Omental fat pad (tissue), 4 donors: ENCODE measurements around the gene CDX1. TPM values are rescaled to one million over a fixed set of nuclear protein-coding genes. Genes with fewer than 3 reads are reported as not detected.

Experiments used
- ATAC-seq: fragments of 150-250 bp; one replicate; pipeline ENCODE4 v1.9.1; 2016; ENCODE audit warnings: mild to moderate bottlenecking, moderate library complexity; ENCODE audit not compliant: low FRiP score
- DNase-seq: peaks from one replicate; pipeline ENCODE4 v3.0.0-alpha.2; 2019; ENCODE audit warnings: low spot score
- CTCF ChIP-seq, 3 donors: fragments of 450-650 bp; IDR thresholded peaks; one replicate each; pipeline ENCODE4 v1.5.1; 2016 to 2017; ENCODE audit warnings: antibody characterized with exemption in 3 of 3, mild to moderate bottlenecking in 3 of 3, moderate library complexity in 2 of 3
- total RNA-seq, 4 donors: library from RNA; depleted of rRNA; stranded (reverse); fragments of >200 nt; gene quantifications; one replicate each; pipeline ENCODE4 v1.1.0, GENCODE V29; 2016

Gene CDX1
- total RNA-seq, 4 donors from 2014 or later: not detected

DNA sequence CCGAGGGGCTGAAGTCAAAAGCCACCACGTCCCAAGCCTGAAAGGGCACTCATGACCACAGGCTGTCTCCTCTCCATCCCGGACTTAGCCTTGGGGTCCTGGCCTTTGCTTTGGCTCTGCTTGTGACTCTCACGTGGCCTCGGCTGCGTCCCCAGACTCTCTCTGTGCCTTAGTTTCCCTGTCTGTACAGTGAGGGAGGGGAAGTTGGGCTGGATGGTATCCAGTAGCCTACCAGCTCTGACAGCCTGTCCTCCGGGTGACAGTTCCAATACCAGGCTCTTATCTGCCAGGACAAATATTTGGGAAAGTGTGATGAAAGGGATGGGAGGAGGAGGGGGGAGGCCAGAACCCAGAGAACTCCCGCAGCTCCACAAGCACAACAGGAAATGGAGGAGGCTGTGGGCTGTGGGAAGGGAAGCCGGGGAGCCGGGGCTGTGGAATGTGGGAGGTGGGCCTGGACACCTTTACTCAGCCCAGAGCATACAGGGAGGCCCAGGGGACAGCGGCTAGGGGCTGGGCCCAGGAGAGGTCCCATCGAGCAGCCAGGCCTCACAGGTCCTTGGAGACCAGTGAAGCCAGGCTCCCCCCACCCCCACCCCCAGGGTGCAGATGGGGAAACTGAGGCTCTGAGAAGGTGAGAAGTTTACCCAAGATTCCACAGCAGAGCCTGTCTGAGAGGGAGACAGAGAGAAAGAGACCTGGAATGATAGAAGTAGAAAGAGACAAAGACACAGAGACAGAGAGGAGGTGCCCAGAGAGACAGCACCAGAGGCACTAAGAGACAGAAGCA is 29.2 kb upstream of the CDX1 start:
- ATAC-seq: no peak
- DNase-seq: no peak
- TF ChIP-seq CTCF (IDR thresholded peaks at IDR 0.05): no peak

DNA sequence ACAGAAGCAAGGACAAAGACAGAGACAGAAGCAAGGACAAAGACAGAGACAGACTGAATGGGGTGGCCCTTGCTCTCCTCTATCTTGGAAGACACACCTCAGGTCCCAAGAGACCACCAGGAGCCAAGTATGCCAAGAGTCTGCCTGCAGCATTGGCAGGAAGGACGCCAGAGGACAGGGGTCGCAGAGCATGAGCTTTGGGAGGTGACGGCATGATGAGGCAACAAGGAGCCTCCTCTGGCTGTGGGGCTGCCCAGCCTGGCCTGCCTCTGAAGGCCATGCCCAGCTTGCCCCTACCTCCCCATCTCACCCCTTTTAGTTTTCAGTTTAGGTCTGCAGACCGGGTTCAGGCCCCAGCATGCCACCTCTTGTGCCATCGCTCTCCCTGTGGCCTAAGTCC is 28.6 kb upstream of the CDX1 start:
- ATAC-seq: no peak
- DNase-seq: no peak
- TF ChIP-seq CTCF (IDR thresholded peaks at IDR 0.05): no peak

DNA sequence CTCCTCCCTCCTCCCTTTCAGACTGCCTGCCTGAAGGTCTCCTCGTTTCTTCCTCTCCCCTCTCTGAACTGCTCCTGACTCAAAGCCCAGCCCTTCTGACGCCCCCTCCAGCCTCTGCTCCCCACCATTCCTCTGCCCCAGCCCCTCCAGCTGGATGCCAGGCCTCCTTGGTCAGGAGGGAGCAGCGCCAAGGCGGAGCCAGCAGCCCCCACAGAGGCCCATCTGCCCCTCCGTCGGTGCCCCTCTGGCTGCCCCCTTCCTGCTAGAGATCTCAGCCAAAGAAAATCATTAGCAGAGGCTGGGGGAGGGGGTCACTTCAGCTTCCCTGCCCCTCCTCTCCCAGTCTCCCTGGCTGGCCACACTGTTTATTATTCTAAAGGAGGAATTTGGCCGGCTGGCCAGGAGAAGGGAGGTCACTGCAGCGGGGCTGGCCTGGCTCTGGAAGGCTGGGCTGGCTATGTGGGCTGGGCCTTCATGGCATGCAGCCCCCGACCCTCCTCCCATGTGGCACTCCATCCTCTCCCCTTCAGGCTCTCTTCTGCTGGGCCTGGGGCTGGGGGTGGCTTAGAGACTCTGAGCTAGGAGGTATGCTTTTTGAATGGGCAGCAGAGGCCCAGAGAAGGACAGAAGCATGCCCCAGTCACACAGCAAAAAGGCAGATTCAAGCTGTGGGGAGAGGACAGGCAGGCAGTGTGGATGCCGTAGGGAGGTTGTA is 27.9 kb upstream of the CDX1 start:
- ATAC-seq (no peak), DNase-seq (no peak)
- TF ChIP-seq CTCF (IDR thresholded peaks at IDR 0.05): no peak

- TF ChIP-seq CTCF (IDR thresholded peaks at IDR 0.05): no peak
- no peak for ATAC-seq
These were observed 27.2 kb upstream of the CDX1 start for GRCh38 chr5:150139334-150139733.

GRCh38 chr5:150140830-150141229 is 25.7 kb upstream of the CDX1 start:
- no peak for TF ChIP-seq CTCF (IDR thresholded peaks at IDR 0.05)
- ATAC-seq (no peak), DNase-seq (no peak)

More at GRCh38 chr5:150139334-150139733, 27.2 kb upstream of the CDX1 start:
- no peak for DNase-seq

GRCh38 chr5:150141544-150142184 is 24.9 kb upstream of the CDX1 start:
- TF ChIP-seq CTCF (IDR thresholded peaks at IDR 0.05): no peak
- ATAC-seq (no peak), DNase-seq (no peak)
